HepG2 (cell line): ENCODE data around the gene PCGF3. TPM values are rescaled to one million over a fixed set of nuclear protein-coding genes. Genes with fewer than 3 reads are reported as not detected.
"Not testable (repeated sequence)": the region's sequence is repeated elsewhere in the genome, so short reads cannot be mapped to it uniquely, and the experiment has no call there.

Experiments used
- ATAC-seq: fragments of 200-7000 bp; cut with Tn5 transposase; 3 replicates; pipeline ENCODE4 v1.9.1; 2020; ENCODE audit warnings: mild to moderate bottlenecking, moderate library complexity
- BruUV-seq: library from RNA; stranded (reverse); fragments of 400-500 nt; replicated peaks from 2 replicates; lab custom pipeline; 2021; lab: Mats Ljungman, UMichigan
- CTCF ChIA-PET: fragments of 300-600 bp; formaldehyde crosslinking; extraction: SDS; loops from one replicate; lab custom pipeline; 2021; ENCODE audit warnings: low total read pairs, inconsistent platforms, low intra/inter-chr PET ratio; lab: Yijun Ruan, JAX
- POLR2A ChIA-PET: fragments of 350-600 bp; sonication (Branson Sonifier 250); formaldehyde crosslinking; loops from one replicate; lab custom pipeline; 2020; ENCODE audit warnings: antibody characterized with exemption, inconsistent platforms; lab: Yijun Ruan, JAX
- DNase-seq: peaks from one replicate; pipeline ENCODE4 v3.0.0-alpha.2; 2015; ENCODE audit warnings: low spot score
- FAIRE-seq: peaks from 3 replicates; lab custom pipeline; 2011; peaks lifted over from hg19 to GRCh38; lab: Jason Lieb, UNC
- H2AFZ ChIP-seq: one replicate; pipeline ENCODE4 v1.6.1; 2011; ENCODE audit warnings: low read length, inconsistent platforms
- H3K27ac ChIP-seq: fragments of 300-600 bp; 3 replicates; pipeline ENCODE4 v1.8.0; 2011; ENCODE audit warnings: mixed run types, mild to moderate bottlenecking, mixed read lengths, low read length, inconsistent platforms; ENCODE audit not compliant: insufficient read depth; ENCODE audit errors: extremely low read length
- H3K27me3 ChIP-seq, 2 experiments: fragments of 200-600 bp in 1 of 2; 2 replicates in 1 of 2; 3 replicates in 1 of 2; pipeline versions ENCODE4 v1.6.0 to v1.8.0; 2011; ENCODE audit warnings: low read length in 2 of 2, mild to moderate bottlenecking in 2 of 2, moderate library complexity in 2 of 2, inconsistent platforms in 1 of 2; ENCODE audit not compliant: insufficient read depth in 2 of 2, control insufficient read depth in 1 of 2
- H3K36me3 ChIP-seq, 2 experiments: fragments of 200-600 bp in 1 of 2; replicated peaks in 1 of 2; 2 replicates in 1 of 2; 3 replicates in 1 of 2; pipeline versions ENCODE4 v1.5.1 to v1.8.0; 2011; ENCODE audit warnings: low read length in 2 of 2, inconsistent platforms in 1 of 2; ENCODE audit not compliant: insufficient read depth in 2 of 2, control insufficient read depth in 1 of 2
- H3K4me1 ChIP-seq: 2 replicates; pipeline ENCODE4 v1.5.1; 2012; ENCODE audit warnings: low read length, inconsistent platforms; ENCODE audit not compliant: insufficient read depth
- H3K4me2 ChIP-seq: 2 replicates; pipeline ENCODE4 v1.6.0; 2011; ENCODE audit warnings: low read depth, low read length, inconsistent platforms
- H3K4me3 ChIP-seq, 3 experiments: fragments of 200-600 bp in 1 of 3; sonication (generic), shearing (Covaris generic) in 1 of 3; replicated peaks in 1 of 3; 2 replicates each; pipeline ENCODE4 v1.5.1; 2011 to 2016; ENCODE audit warnings: low read length in 3 of 3, inconsistent platforms in 2 of 3, low read depth in 2 of 3, mild to moderate bottlenecking in 2 of 3, control low read depth in 1 of 3, mixed read lengths in 1 of 3; ENCODE audit not compliant: insufficient read depth in 1 of 3
- H3K79me2 ChIP-seq: one replicate; pipeline ENCODE4 v1.6.1; 2011; ENCODE audit warnings: low read length, inconsistent platforms; ENCODE audit not compliant: insufficient read depth
- H3K9ac ChIP-seq: 2 replicates; pipeline ENCODE4 v1.6.0; 2011; ENCODE audit warnings: mild to moderate bottlenecking, low read depth, low read length, inconsistent platforms; ENCODE audit not compliant: insufficient read depth
- H3K9me3 ChIP-seq: 2 replicates; pipeline ENCODE4 v1.5.1; 2012; ENCODE audit warnings: mild to moderate bottlenecking, low read length
- H4K20me1 ChIP-seq: 2 replicates; pipeline ENCODE4 v1.6.0; 2011; ENCODE audit warnings: inconsistent platforms, mild to moderate bottlenecking, low read length, moderate library complexity; ENCODE audit not compliant: insufficient read depth
- ZNF276 ChIP-seq: sonication (generic); formaldehyde crosslinking; IDR thresholded peaks from 2 replicates; pipeline ENCODE4 v1.4.0; 2020; ENCODE audit warnings: mild to moderate bottlenecking, low read depth, missing genetic modification reagents
- WGBS: methylation state at CpG from one replicate; pipeline ENCODE4 v1.1.6; 2017; ENCODE audit warnings: low lambda C conversion rate; 5-methylcytosine and 5-hydroxymethylcytosine counted together
- in situ Hi-C: cut with HindIII; loops from 2 replicates; pipeline ENCODE4 v1.10.0; 2017; ENCODE audit warnings: low pct_unique_long_range_greater_than_20kb; ENCODE audit not compliant: extremely low pct_ligation_motif_present
- intact Hi-C: fragments of 100-400 bp; cut with micrococcal nuclease; formaldehyde crosslinking; loops from one replicate; pipeline ENCODE4 v1.10.0; 2022; ENCODE audit not compliant: unreplicated experiment
- polyA plus RNA-seq, 8 experiments: library from polyadenylated mRNA; depleted of rRNA in 3 of 8; stranded (reverse) in 7 of 8; unstranded in 1 of 8; fragments of >200 nt; fragmentation: Illumina TruSeq in 4 of 8; extraction: Trizol in 4 of 8; gene quantifications; 2 replicates each; pipeline versions ENCODE4 v1.2.1 to v1.2.3, GENCODE V29; 2011 to 2016; ENCODE audit warnings: low read depth in 4 of 8, missing spikeins in 1 of 8, mixed read lengths in 1 of 8; ENCODE audit not compliant: insufficient read depth in 1 of 8
- total RNA-seq, 5 experiments: library from RNA; depleted of rRNA; stranded (reverse); fragments of >200 nt; fragmentation: Illumina TruSeq; extraction: Trizol; gene quantifications; 2 replicates each; pipeline ENCODE4 v1.2.3, GENCODE V29; 2016; ENCODE audit warnings: low read depth in 1 of 5

PCGF3 gene
- total and polyA plus RNA-seq, 2 of the 13 experiments (the other 11 are each of a cell fraction or from before 2014, with no cell fraction given): 28.6 to 66.2 TPM

GRCh38 chr4:774419-775092 is 68.9 kb downstream of the PCGF3 start:
- Histone ChIP-seq H3K36me3 (peaks cover 10 to 46% of the 10 kb centered on the region in 2 experiments; a peak in 4 of 5 replicates), H3K79me2 (peaks cover 73% of the 10 kb centered on the region), H4K20me1 (peaks cover 50% of the 10 kb centered on the region), H3K4me1 (peaks cover 42% of the 10 kb centered on the region)
- DNase-seq, H3K9me3 ChIP-seq, CTCF ChIA-PET, in situ Hi-C loops, intact Hi-C loops, FAIRE-seq, H3K27me3 ChIP-seq, H3K9ac ChIP-seq, ATAC-seq, H2AFZ ChIP-seq, H3K4me2 ChIP-seq, H3K4me3 ChIP-seq, H3K27ac ChIP-seq: not testable (repeated sequence)
- TF ChIP-seq ZNF276 (CRISPR knock-in tag): peak; percentile 94; the same call in 1 of the 2 replicates
- WGBS: 95% methylated on average over 29 of the region's 30 CpGs
- POLR2A ChIA-PET: interaction anchor here (1.0 to 2.3 kb wide), 5 partner anchors 8 to 213 kb away, joined by 3 to 11 read pairs (median 4); partner anchors contain the start of gene IDUA
- TSS peak; percentile 74 for BruUV-seq

- H3K9me3 ChIP-seq, H2AFZ ChIP-seq, H3K4me2 ChIP-seq, H3K4me3 ChIP-seq, in situ Hi-C loops, DNase-seq, intact Hi-C loops, BruUV-seq, ATAC-seq, CTCF ChIA-PET, H3K9ac ChIP-seq, FAIRE-seq, H3K27me3 ChIP-seq, H3K27ac ChIP-seq: not testable (repeated sequence)
- 91% methylated on average over 2 of the region's 2 CpGs for WGBS
- Histone ChIP-seq H3K36me3 (peaks cover 7 to 42% of the 10 kb centered on the region in 2 experiments; a peak in 4 of 5 replicates), H3K79me2 (peaks cover 74% of the 10 kb centered on the region), H3K4me1 (peaks cover 52% of the 10 kb centered on the region), H4K20me1 (peaks cover 58% of the 10 kb centered on the region)
- POLR2A ChIA-PET: interaction anchor here (1.5 to 2.3 kb wide), 2 partner anchors 8 to 10 kb away, joined by 4 to 5 read pairs; no protein-coding TSS in a partner anchor
Measured at GRCh38 chr4:775485-775884, 69.9 kb downstream of the PCGF3 start.
